Stimulated activated naive CD8-positive, alpha-beta T cell treated with anti-CD3 and anti-CD28 coated beads, Interleukin-15, Interleukin-2, amounts not matched to agents 100 U/mL and 50 U/mL, for 24 hours (primary cell): ENCODE measurements around the gene S100Z.
"Not testable (repeated sequence)": the region's sequence is repeated elsewhere in the genome, so short reads cannot be mapped to it uniquely, and the experiment has no call there.

ENCODE experiments used
- ATAC-seq: fragments of 150-1000 bp; cut with Tn5 transposase; one replicate; pipeline ENCODE4 v1.10.0; 2021
- DNase-seq: peaks from one replicate; pipeline ENCODE4 v3.0.0; 2021

The S100Z gene

GRCh38 chr5:76874088-76874581, 24.3 kb downstream of the S100Z start:
- ATAC-seq, result no peak

GRCh38 chr5:76888733-76889300, 39.0 kb downstream of the S100Z start:
- no peak for ATAC-seq
- no peak for DNase-seq

More at GRCh38 chr5:76874088-76874581, 24.3 kb downstream of the S100Z start:
- DNase-seq, result no peak

- ATAC-seq (no peak), DNase-seq (no peak)
These were observed 43.5 kb downstream of the S100Z start for GRCh38 chr5:76893294-76893693.

DNA sequence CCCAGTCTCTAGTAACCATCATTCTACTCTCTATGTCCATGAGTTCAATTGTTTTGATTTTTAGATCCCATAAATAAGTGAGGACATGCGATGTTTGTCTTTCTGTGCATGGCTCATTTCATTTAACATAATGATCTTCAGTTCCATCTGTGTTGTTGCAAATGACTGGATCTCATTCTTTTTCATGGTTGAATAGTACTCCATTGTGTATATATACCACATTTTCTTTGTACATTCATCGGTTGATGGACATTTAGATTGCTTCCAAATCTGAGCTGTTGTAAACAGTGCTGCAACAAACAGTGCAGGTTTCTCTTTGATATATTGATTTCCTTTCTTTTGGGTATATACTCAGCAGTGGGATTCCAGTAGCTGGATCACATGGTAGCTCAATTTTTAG, 46.4 kb downstream of the S100Z start:
- ATAC-seq (no peak), DNase-seq (no peak)

DNA sequence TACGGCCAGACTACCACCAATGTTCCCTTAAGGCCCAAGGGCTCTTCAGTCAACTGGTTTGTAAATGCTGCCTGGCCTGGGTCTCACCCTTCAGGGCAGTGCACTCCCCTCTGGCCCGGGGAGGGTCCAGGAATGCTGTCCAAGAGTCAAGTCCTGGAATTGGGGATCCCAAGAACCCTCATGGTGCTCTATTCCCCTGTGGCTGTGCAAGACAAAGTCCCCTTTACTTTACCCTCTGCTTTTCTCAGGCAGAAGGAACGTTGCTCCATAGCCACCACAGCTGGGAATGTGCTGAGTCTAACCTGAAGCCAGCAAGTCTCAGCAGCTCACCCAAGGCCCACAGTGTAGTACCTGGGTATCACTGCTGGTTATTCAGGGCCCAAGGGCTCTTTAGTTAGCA, 51.7 kb downstream of the S100Z start:
- DNase-seq (no peak), ATAC-seq (no peak)

- DNase-seq (no peak), ATAC-seq (no peak)
These were observed 58.4 kb downstream of the S100Z start for GRCh38 chr5:76908166-76908565.

DNA sequence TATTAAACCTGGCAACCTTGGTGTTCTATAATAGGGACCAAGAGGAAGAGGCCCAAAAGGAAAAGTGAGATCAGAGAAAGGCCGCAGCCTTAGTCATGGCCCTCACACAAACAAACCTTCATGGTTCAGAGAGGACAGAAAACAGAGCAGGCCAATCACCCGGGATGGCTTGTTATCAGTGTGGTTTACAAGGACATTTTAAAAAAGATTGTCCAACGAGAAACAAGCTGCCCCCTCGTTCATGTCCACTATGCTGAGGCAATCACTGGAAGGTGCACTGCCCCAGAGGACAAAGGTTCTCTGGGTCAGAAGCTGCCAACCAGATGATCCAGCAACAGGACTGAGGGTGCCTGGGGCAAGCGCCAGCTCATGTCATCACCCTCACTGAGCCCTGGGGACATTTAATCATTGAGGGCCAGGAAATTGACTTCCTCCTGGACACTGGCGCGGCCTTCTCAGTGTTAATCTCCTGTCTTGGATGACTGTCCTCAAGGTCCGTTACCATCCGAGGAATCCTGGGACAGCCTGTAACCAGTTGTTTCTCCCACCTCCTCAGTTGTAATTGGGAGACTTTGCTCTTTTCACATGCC, 60.6 kb downstream of the S100Z start:
- ATAC-seq, DNase-seq: not testable (repeated sequence)

GRCh38 chr5:76914671-76915070, 64.9 kb downstream of the S100Z start:
- not testable (repeated sequence) for ATAC-seq, DNase-seq

DNA sequence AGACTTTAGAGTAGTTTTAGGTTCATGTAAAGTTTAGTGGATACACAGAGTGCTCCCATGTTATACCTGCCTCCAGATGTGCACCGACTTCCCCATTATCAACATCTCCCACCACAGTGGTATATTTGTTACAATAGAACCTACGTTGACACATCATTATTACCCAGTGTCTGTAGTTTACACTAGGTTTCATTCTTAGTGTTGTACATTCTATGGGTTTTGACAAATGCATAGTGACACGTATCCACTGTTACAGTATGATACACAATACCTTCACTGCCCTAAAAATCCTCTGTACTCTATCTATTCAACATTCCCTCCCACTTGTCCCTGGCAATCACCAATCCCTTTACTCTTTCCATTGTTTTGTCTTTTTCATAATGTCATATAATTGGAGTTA, 68.7 kb downstream of the S100Z start:
- ATAC-seq (no peak), DNase-seq (no peak)

- no peak for DNase-seq
- ATAC-seq, result no peak
These were observed 70.7 kb downstream of the S100Z start for GRCh38 chr5:76920491-76920890.

DNA sequence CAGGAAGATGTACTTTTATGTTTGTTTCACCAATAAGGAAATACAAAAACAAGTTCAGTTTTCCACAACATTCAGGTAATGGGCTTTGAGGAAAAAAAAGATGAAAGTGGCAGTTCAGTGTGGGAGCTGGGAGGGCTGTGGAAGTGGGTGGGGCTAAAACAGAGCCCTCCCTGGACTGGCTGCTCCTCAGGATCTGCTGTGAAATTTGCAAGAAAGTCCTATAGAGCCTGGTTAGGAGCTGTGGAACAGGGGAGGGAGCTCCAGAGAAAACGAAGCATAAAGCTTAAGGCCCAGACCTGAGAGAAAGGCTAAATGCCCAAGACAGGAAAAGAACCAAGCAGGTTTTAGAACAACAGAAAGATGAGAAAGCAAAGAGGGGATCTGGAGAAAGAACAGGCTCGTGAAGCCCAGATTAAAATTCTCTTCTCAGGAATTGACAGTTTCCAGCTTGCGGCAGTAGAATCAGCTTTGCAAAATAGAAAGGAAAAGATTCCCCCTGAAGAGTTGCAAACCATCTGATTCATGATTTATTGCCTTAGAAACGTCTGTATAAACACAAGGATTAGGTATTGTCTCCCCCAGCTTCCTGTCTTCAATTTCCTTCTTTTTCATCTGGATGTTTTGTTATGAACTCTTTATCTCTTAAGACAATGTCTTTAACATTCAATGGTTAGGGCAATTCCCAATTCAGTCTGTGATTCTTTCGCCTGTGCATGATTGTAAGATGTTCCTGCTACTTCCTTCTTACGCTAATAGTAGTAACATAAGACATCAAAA, 76.7 kb downstream of the S100Z start:
- ATAC-seq (no peak), DNase-seq (no peak)

DNA sequence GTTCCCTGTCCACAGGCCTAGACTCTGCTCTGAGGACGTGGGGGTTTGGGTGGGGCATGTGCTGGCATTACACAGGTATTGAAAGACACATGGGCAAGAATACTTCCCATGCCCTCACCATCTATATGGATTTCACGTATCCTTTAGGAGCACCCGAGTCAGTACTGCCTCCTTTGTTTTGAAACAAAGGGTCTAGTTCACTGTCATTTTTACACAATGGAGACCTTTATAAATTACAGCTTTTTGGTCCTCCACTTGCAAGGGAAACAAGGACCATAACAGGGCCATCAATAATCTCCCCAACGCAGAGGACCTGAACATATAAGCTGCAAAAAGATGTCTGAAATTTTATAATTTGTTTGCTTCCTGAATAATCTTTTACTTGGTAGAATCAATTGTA, 78.1 kb downstream of the S100Z start:
- ATAC-seq (no peak), DNase-seq (no peak)

DNA sequence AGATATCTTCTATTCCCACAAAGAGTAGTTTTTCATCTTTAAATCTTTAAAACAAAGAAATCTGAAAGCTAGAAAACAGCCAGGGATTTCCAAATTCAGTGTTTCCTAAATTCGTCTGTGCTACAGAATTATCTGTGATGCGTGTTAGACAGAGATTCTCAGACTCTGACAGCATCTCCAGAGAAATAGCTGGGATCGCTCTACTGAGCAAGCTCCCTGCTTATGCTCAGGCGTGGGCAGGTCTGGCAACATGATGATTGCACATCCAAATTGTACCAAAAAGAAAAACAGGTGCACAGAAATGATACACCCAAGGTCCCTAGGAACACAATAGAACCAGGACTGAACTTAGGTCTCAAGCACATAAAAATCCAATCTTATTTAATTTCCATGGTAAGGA, 80.3 kb downstream of the S100Z start:
- ATAC-seq (no peak), DNase-seq (no peak)

DNA sequence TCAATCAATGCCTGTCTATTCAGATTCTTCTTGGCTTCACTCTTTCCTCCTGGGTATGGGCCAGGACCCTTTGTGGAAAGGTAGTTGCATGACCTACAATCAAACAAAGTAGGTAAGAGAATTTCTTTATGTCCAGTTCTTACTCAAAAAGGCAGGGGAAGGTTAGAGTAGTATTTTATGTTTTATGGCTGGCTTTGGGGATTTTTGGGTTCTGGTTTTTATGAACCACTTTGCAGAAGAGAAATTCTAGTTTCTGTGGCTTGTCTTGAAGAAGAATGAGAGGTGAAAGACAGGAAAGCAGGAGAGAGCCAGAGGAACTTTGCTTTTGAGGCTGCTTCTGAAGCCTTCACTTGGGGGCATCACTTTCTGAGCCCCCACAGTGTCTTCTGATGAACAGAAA, 88.4 kb downstream of the S100Z start:
- DNase-seq, result no peak
- no peak for ATAC-seq

GRCh38 chr5:76941000-76941399, 91.2 kb downstream of the S100Z start:
- no peak for ATAC-seq

DNA sequence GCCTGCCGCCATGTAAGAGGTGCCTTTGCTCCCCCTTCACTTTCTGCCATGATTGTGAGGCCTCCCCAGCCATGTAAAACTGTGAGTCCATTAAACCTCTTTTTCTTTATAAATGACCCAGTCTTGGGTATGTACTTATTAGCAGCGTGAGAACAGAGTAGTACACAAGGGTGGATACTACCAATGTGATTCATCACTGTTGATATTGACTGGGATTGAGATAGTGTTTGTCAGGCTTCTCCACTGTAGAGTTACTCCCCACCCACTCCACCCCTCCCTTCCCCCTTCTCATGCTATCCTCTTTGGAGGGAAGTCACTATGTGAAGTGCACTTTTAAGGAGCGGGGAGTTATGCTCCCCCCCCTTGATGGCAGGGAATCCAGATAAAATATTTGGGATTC, 91.6 kb downstream of the S100Z start:
- ATAC-seq, result no peak

More at GRCh38 chr5:76941000-76941399, 91.2 kb downstream of the S100Z start:
- no peak for DNase-seq

DNA sequence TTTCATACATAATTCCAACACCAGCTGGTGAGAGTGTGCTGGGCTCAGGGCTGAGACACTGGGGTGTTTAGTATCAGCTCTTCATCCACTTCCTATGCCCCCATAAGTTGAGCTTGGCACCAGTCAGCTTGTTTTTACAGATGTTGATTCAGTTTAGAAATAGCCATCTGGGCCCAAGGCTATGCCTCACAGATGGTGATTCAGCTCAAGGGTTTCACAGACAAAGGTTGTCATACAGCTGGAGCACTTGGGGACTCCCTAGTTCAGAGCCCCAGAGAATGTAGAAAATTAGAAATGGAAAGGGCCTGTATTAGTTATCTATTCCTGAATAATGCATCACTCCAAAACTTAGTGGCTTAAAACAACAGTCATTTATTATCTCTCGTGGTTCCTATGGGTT, 92.8 kb downstream of the S100Z start:
- ATAC-seq, result no peak
- no peak for DNase-seq

More for the DNA sequence above, 91.6 kb downstream of the S100Z start:
- DNase-seq, result no peak

- DNase-seq, result no peak
- no peak for ATAC-seq
These were observed 93.2 kb downstream of the S100Z start for GRCh38 chr5:76943006-76943405.

DNA sequence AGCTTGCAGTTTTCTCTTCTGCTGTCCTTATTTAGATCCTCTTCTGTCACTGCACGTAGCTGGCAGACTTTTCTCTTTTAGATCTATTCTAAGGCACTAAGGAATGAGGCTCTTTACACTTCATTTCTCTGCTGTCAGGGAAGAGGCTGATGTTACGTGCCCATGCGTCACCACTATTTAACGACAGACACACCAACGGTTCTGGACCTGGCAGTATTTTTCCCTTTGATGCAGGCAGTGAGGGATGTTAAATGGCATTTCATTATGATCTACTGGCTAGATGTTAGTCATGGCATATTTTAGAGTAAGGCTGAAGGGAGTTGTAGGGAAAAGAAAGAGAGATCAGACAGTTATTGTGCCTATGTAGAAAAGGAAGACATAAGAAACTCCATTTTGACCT, 94.8 kb downstream of the S100Z start:
- ATAC-seq (no peak), DNase-seq (no peak)

- not testable (repeated sequence) for ATAC-seq, DNase-seq
These were observed 95.4 kb downstream of the S100Z start for GRCh38 chr5:76945238-76945637.

- no peak for DNase-seq
- ATAC-seq, result no peak
These were observed 96.3 kb downstream of the S100Z start for GRCh38 chr5:76946090-76946489.

DNA sequence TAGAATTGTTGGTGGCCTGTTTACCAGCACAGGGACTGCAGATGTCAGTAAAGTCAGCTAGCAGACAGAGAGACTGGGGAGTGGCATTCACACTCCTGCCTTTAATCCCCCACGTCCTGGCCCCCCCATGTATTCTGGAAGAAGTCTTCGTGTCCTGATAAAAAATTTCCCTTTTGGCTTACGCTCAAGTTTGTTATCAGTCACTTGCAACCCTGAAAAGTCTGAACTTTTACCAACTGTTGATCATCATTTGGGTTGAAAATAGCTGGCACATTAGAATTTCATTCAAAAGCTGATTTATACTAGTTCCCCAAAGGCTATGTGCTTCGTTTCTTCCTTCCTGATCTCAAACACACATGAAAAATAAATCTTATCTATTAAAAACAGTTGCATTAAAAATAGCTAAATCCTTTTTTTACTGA, 97.3 kb downstream of the S100Z start:
- no peak for ATAC-seq
- DNase-seq, result no peak

DNA sequence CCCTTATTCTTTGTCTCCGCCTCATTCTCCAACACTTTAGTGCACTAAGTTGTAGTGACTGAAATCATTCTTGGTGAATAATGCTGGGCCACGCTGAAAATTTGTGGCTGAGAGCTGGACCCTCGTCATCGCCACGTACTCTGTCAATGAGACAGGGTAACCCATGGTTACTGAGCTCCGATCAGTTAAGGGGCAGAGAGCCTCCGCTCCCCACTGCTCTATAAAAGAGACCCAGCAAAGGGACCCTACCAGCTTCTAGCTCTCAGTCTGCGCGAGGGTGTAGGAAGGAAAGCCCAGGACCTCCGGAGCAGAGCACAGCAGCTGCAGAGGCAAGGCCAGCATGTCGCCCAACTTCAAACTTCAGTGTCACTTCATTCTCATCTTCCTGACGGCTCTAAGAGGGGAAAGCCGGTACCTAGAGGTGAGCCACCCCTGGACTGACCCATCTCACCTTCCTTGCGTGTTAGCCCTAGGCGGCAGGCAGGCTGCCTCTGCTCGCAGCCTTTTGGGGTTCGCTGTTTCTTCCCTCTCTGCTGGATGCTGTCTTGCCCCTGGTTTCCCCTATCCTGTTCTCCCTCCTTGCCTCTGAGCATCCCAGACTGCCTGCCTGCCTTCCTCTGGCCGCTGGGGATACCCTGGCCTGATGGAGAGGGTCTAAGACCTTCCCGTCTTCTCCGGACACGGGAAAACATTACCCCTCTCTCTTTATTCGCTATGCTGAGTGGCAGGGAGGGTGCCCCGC, 103.2 kb downstream of the S100Z start, which contains the start of gene CRHBP:
Gene CRHBP, plus strand, starts transcription at position 251 of the 742 bp plus-strand sequence. Its CDS starts 90 bp downstream, at position 341.
- ATAC-seq (no peak), DNase-seq (no peak)
